ENCODE results near the gene SRSF5.

GRCh38 chr14:69771136-69771535, 4.2 kb downstream of the SRSF5 start:
- TF ChIP-seq CTCF (IDR thresholded peaks at IDR 0.05; ENCODE audit: control extremely low read depth in 1 of 3, insufficient read depth in 1 of 3, low read depth in 1 of 3, low read length in 3 of 3) (no peak), CHD2 (IDR thresholded peaks at IDR 0.05; ENCODE audit: low read length) (no peak)

Measured in H1 (cell line).